ENCODE data around the gene EARS2. TPM values are rescaled to one million over a fixed set of nuclear protein-coding genes. Genes with fewer than 3 reads are reported as not detected.
"Not testable (repeated sequence)": the region's sequence is repeated elsewhere in the genome, so short reads cannot be mapped to it uniquely, and the experiment has no call there.

Gene EARS2
- total RNA-seq, 1 experiment from 2014 or later = 32.4 TPM

DNA sequence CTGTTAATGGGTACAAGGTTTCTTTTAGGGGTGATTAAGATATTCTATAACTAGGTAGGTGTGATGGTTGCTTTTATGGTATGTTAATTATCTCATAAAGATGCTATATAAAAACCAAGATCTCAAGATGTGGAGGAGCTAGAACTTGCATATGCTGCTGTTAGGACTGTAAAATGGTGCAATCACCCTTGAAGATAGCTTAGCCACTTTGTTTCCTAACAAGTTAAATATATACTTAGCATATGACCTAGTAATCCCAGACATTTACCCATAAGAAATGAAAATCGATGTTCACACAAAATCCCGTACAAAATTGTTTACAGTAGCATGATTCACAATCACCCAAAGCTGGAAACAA lies 71.9 kb downstream of the EARS2 start:
- DNase-seq (ENCODE audit: extremely low read depth, low read depth) = no peak

DNA sequence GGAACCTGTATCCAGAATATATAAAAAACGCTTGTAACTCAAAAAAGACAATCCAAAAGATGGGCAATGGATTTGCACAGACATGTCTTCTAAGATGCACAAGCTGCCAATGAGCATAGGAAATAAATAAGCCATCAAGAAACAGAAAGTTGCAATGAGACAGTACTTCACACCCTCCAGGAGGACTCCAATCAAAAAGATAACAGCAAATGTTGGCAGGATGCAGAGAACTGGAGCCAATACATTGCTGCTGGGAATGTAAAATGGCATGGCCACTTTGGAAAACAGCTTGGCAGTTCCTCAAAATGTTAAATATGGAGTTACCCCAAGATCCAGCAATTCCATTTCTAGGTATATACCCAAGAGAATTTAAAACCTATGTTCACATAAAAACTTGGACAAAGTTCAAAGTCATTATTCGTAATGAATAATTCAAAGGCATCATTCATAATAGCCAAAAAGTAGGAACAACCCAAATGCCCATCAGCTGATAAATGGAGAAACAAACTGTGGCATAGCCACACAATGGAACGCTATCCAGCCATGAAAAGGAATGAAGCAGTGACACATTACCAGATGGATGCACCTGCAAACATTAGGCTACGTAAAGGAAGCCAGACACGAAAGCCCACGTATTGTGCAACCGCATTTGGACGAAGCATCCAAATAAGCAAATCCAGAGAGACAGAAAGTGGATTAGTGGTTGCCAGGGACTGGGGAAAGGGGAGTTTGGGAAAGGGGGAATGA lies 72.5 kb downstream of the EARS2 start:
- DNase-seq (ENCODE audit: extremely low read depth, low read depth) = no peak

DNA sequence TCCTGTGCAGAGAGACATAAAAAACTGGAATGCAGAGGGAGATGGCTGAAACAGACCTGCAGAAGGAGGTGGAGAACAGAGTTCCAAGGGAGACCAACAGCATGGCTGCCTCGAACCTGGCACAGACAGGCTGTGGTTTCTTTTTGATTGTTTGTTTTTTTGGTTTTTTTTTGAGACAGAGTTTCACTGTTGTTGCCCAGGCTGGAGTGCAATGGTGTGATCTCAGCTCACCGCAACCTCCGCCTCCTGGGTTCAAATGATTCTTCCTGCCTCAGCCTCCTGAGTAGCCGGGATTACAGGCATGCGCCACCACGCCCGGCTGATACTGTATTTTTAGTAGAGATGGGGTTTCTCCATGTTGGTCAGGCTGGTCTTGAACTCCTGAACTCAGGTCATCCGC lies 73.7 kb downstream of the EARS2 start:
- DNase-seq (ENCODE audit: extremely low read depth, low read depth) = not testable (repeated sequence)

DNA sequence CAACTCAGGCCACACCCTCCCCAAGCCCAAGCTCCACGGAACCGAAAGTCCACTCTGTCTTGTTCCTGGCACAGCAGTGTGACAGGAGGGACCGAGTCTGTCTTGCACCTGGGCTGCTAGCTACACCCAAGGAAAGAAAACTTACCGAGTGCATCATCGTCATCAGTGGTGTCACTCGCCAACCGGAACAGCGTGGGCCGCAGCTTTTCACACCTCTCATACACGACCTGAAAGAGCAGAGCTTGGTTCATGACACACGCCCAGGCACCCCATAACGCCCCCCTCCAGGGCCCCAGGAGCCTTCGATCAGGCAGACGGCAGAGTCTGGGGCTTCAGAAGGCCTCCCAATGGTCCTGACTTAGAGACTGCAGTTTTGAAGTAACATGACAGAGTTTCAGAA lies 74.4 kb downstream of the EARS2 start:
- no peak for DNase-seq (ENCODE audit: extremely low read depth, low read depth)

DNA sequence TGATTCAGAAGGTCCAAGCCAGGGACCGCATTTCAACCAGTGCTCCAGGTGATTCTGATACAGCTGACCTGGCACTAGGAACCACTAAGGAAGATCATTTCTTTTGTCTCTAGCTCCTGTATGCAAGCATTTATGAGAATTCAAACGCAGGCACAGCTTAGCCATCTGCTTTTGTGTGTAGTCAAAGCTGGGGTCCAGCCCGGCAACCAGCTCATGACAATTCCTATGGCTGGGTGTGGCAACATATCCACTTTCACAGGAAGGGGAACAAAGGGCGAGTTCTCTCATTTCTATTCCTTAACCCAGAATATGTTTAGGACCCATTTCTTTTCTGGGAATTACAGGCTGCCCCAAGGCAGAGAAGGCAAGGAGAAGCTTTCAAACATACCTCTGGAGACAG lies 76.9 kb downstream of the EARS2 start:
- no peak for DNase-seq (ENCODE audit: extremely low read depth, low read depth)

DNA sequence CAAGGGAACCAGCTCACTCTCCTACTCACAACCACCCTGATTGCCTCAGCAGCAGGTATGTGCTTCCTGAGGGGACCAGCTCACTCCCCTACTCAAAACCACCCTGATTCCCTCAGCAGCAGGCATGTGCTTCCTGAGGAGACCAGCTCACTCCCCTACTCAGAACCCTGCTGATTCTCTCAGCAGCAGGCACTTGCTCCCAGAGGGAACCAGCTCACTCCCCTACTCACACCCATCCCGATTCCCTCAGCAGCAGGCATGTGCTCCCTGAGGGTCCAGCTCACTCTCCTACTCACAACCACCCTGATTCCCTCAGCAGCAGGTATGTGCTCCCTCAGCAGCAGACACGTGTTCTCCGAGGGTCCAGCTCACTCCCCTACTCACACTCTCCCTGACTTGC lies 78.0 kb downstream of the EARS2 start:
- no peak for DNase-seq (ENCODE audit: extremely low read depth, low read depth)

DNA sequence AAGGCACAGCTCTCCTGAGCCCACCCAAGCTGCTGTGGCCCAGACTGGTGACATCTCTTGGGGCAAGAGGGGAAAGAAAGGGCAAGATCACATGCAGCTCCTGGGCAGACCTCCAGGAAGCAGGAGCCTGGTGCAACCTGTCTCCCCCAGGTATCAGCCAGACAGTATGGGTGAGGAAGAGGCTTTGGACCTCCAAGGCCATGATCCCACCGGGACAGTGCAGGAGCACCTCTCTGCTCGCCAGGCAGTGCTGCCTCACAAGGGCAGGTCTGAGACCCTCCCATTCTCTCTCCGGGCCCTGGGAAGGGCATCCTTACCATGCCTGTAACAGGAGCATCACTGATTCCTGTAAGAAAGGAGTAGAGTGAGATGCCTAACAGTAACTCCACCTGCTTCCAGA lies 78.6 kb downstream of the EARS2 start:
- DNase-seq (ENCODE audit: extremely low read depth, low read depth) = no peak

DNA sequence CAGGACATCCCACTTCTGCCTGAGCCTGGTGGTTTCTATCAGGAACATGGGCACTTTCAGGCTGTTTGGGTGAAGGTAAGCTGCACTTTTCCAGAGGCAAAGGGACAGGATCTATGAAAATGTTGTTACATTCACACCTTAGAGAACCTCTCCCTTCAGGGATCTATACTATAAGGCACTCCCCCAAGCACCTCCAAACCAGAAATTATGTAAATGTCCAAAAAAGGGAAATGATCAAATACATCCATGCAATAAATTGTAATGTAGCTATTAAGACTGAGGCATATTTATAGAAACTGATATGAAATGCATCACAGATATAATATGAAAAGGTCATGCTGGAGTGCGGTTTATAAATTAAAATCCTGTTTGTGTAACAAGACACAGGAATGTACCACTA lies 80.9 kb downstream of the EARS2 start:
- no peak for DNase-seq (ENCODE audit: extremely low read depth, low read depth)

Other genes with a start within 250 kb of the EARS2 start
- gene COG7, start 104.2 kb downstream of the EARS2 start, total RNA-seq (2014; rRNA removed; shearing (Covaris generic)) = 15.8 and 22.4 TPM in 2 replicates
- gene GGA2, start 46.9 kb downstream of the EARS2 start, total RNA-seq (2014; rRNA removed; shearing (Covaris generic)) = 17.1 and 17.5 TPM in 2 replicates
- 57.4 and 59.6 TPM in 2 replicates for gene UBFD1, start 377 bp upstream of the EARS2 start, total RNA-seq (2014; rRNA removed; shearing (Covaris generic))
- 195 and 207 TPM in 2 replicates for gene NDUFAB1, start 39.0 kb upstream of the EARS2 start, total RNA-seq (2014; rRNA removed; shearing (Covaris generic))
- 22.1 and 22.4 TPM in 2 replicates for gene PALB2, start 84.0 kb upstream of the EARS2 start, total RNA-seq (2014; rRNA removed; shearing (Covaris generic))
- 40.3 and 49.1 TPM in 2 replicates for gene DCTN5, start 84.1 kb upstream of the EARS2 start, total RNA-seq (2014; rRNA removed; shearing (Covaris generic))
- 59.1 and 66.3 TPM in 2 replicates for gene PLK1, start 121.5 kb upstream of the EARS2 start, total RNA-seq (2014; rRNA removed; shearing (Covaris generic))
- not detected in 2 replicates for gene ERN2, start 155.9 kb upstream of the EARS2 start, total RNA-seq (2014; rRNA removed; shearing (Covaris generic))
- not detected in 2 replicates for gene CHP2, start 197.7 kb upstream of the EARS2 start, total RNA-seq (2014; rRNA removed; shearing (Covaris generic))

Data from NCI-H460 (cell line).